ENCODE data around the gene NOLC1. TPM values are rescaled to one million over a fixed set of nuclear protein-coding genes. Genes with fewer than 3 reads are reported as not detected.
A peak's percentile ranks its signal among the peaks of the same experiment; 100 is the strongest.

The NOLC1 gene
- total RNA-seq, 1 experiment from 2014 or later: 165 TPM

GRCh38 chr10:102102421-102102820 is 49.8 kb upstream of the NOLC1 start:
- peak overlapping the region; percentile 15; the same call in 1 of the 2 replicates for H3K27ac Mint-ChIP-seq
- ChIA-PET CTCF (interaction anchor here (0.6 to 2.2 kb wide), 4 partner anchors 10 to 266 kb away, joined by 4 to 9 read pairs (median 6); no protein-coding TSS in a partner anchor), POLR2A (interaction anchor here (1.5 kb wide), 1 partner anchor 12 kb away, joined by 8 read pairs; no protein-coding TSS in a partner anchor)
- no peaks in the 10 kb centered on the region for H3K9me3 Mint-ChIP-seq
- H3K4me3 Mint-ChIP-seq: no peak overlapping the region
- TF ChIP-seq NFE2L1 (CRISPR knock-in tag; IDR thresholded peaks at IDR 0.05) (no peak), CDX4 (CRISPR knock-in tag; IDR thresholded peaks at IDR 0.05; ENCODE audit: borderline replicate concordance) (no peak), ZNF396 (CRISPR knock-in tag; IDR thresholded peaks at IDR 0.05; ENCODE audit: borderline replicate concordance) (no peak), PRRX2 (CRISPR knock-in tag; IDR thresholded peaks at IDR 0.05) (no peak), USF1 (CRISPR knock-in tag; IDR thresholded peaks at IDR 0.05) (no peak), ERG (CRISPR knock-in tag; IDR thresholded peaks at IDR 0.05) (no peak), TCF7 (CRISPR knock-in tag; IDR thresholded peaks at IDR 0.05; ENCODE audit: low read depth) (no peak), MYBL2 (CRISPR knock-in tag; IDR thresholded peaks at IDR 0.05) (no peak), KAT7 (CRISPR knock-in tag; IDR thresholded peaks at IDR 0.05; ENCODE audit: borderline replicate concordance) (no peak), PRDM15 (CRISPR knock-in tag; IDR thresholded peaks at IDR 0.05) (no peak), EMX1 (CRISPR knock-in tag; IDR thresholded peaks at IDR 0.05) (no peak), ZNF423 (CRISPR knock-in tag; IDR thresholded peaks at IDR 0.05) (no peak), E2F1 (CRISPR knock-in tag; IDR thresholded peaks at IDR 0.05) (no peak), USF2 (CRISPR knock-in tag; IDR thresholded peaks at IDR 0.05) (no peak)
- peaks cover 14% of the 10 kb centered on the region for H3K36me3 Mint-ChIP-seq
- ATAC-seq (no peak), DNase-seq (ENCODE audit: low spot score) (no peak)
- H3K4me1 Mint-ChIP-seq: no peaks in the 10 kb centered on the region
- no peaks in the 10 kb centered on the region for H3K27me3 Mint-ChIP-seq (ENCODE audit: low read depth)

- POLR2A ChIA-PET: interaction anchor here (1.2 kb wide), 1 partner anchor 21 kb away, joined by 4 read pairs; no protein-coding TSS in a partner anchor
- TF ChIP-seq ZMAT4 (CRISPR knock-in tag; IDR thresholded peaks at IDR 0.05) (no peak), STAT6 (CRISPR knock-in tag; conservative IDR thresholded peaks at IDR 0.05; ENCODE audit: low read depth) (no peak), CREB1 (CRISPR knock-in tag; IDR thresholded peaks at IDR 0.05) (no peak), TEAD4 (CRISPR knock-in tag; IDR thresholded peaks at IDR 0.05) (no peak), FOXP1 (CRISPR knock-in tag; IDR thresholded peaks at IDR 0.05; ENCODE audit: borderline replicate concordance) (no peak), ZNF121 (CRISPR knock-in tag; IDR thresholded peaks at IDR 0.05) (no peak), PRRX2 (CRISPR knock-in tag; IDR thresholded peaks at IDR 0.05) (no peak), ZNF281 (CRISPR knock-in tag; IDR thresholded peaks at IDR 0.05) (no peak)
These were observed 45.2 kb upstream of the NOLC1 start for GRCh38 chr10:102106998-102107397.

More at GRCh38 chr10:102106998-102107397, 45.2 kb upstream of the NOLC1 start:
- Mint-ChIP-seq H3K36me3 (peaks cover 41% of the 10 kb centered on the region), H3K9me3 (no peaks in the 10 kb centered on the region), H3K27me3 (ENCODE audit: low read depth) (no peaks in the 10 kb centered on the region), H3K4me3 (no peak overlapping the region), H3K4me1 (peaks cover 2% of the 10 kb centered on the region), H3K27ac (no peak overlapping the region)
- CTCF ChIA-PET: interaction anchor here (0.5 to 1.6 kb wide), 4 partner anchors 15 to 297 kb away, joined by 4 read pairs; no protein-coding TSS in a partner anchor
- ATAC-seq (no peak), DNase-seq (ENCODE audit: low spot score) (no peak)
